ENCODE data around the gene UNC50.
"Not testable (repeated sequence)": the region's sequence is repeated elsewhere in the genome, so short reads cannot be mapped to it uniquely, and the experiment has no call there.

The UNC50 gene

GRCh38 chr2:98615481-98615880 is 7.1 kb downstream of the UNC50 start:
- no peak for DNase-seq

GRCh38 chr2:98617149-98617548 is 8.8 kb downstream of the UNC50 start:
- DNase-seq: no peak

- DNase-seq: no peak
Observed at GRCh38 chr2:98623657-98624056, 15.3 kb downstream of the UNC50 start.

- DNase-seq: no peak
Observed at GRCh38 chr2:98632351-98632750, 24.0 kb downstream of the UNC50 start.

- DNase-seq: no peak
Observed at GRCh38 chr2:98634406-98635092, 26.2 kb downstream of the UNC50 start.

- no peak for DNase-seq
Observed at GRCh38 chr2:98637401-98638147, 29.2 kb downstream of the UNC50 start.

GRCh38 chr2:98643496-98644100 is 35.2 kb downstream of the UNC50 start:
- DNase-seq: no peak

GRCh38 chr2:98647636-98648035 is 39.2 kb downstream of the UNC50 start:
- no peak for DNase-seq

- DNase-seq: no peak
Observed at GRCh38 chr2:98648451-98648850, 40.1 kb downstream of the UNC50 start.

GRCh38 chr2:98649135-98649991 is 41.0 kb downstream of the UNC50 start:
- peak; percentile 95 for DNase-seq

GRCh38 chr2:98649992-98650375 is 41.6 kb downstream of the UNC50 start:
- DNase-seq: no peak

- DNase-seq: no peak
Observed at GRCh38 chr2:98650998-98651397, 42.6 kb downstream of the UNC50 start.

- peak; percentile 8 for DNase-seq
Observed at GRCh38 chr2:98654699-98655495, 46.5 kb downstream of the UNC50 start.

- DNase-seq: no peak
Observed at GRCh38 chr2:98656800-98657199, 48.4 kb downstream of the UNC50 start.

- DNase-seq: no peak
Observed at GRCh38 chr2:98658816-98659490, 50.6 kb downstream of the UNC50 start.

- not testable (repeated sequence) for DNase-seq
Observed at GRCh38 chr2:98659491-98659840, 51.1 kb downstream of the UNC50 start.

- no peak for DNase-seq
Observed at GRCh38 chr2:98663511-98664090, 55.2 kb downstream of the UNC50 start.

- no peak for DNase-seq
Observed at GRCh38 chr2:98664323-98664722, 55.9 kb downstream of the UNC50 start.

- DNase-seq: no peak
Observed at GRCh38 chr2:98665677-98666076, 57.3 kb downstream of the UNC50 start.

Data from eye (tissue), 1 donor.